HepG2 (cell line): ENCODE data around the gene HOMEZ. TPM values are rescaled to one million over a fixed set of nuclear protein-coding genes. Genes with fewer than 3 reads are reported as not detected.

Experiments used
- ARHGAP35 ChIP-seq: sonication (generic); formaldehyde crosslinking; IDR thresholded peaks from 2 replicates; pipeline ENCODE4 v1.9.0; 2022; ENCODE audit warnings: mild to moderate bottlenecking, inconsistent platforms, moderate library complexity, missing genetic modification reagents, borderline replicate concordance
- EEA1 ChIP-seq: sonication (generic); formaldehyde crosslinking; IDR thresholded peaks from 2 replicates; pipeline ENCODE4 v1.5.1; 2020; ENCODE audit warnings: mild to moderate bottlenecking, missing genetic modification reagents, borderline replicate concordance
- ELF3 ChIP-seq: IDR thresholded peaks from 2 replicates; pipeline ENCODE4 v1.6.1; 2016; ENCODE audit warnings: missing genetic modification reagents, missing compliant biosample characterization
- GFI1 ChIP-seq: sonication (generic); formaldehyde crosslinking; IDR thresholded peaks from 2 replicates; pipeline ENCODE4 v1.5.0; 2020; ENCODE audit warnings: missing genetic modification reagents, mild to moderate bottlenecking, borderline replicate concordance
- MAFF ChIP-seq: IDR thresholded peaks from 2 replicates; pipeline ENCODE4 v1.6.1; 2011; ENCODE audit warnings: low read depth, low read length, improper control_type of control experiment
- MEF2D ChIP-seq: sonication (generic); formaldehyde crosslinking; IDR thresholded peaks from 2 replicates; pipeline ENCODE4 v1.5.1; 2020; ENCODE audit warnings: mild to moderate bottlenecking, missing genetic modification reagents
- MXD4 ChIP-seq: IDR thresholded peaks from 2 replicates; pipeline ENCODE4 v1.6.1; 2016; ENCODE audit warnings: mild to moderate bottlenecking, missing biosample characterization, missing genetic modification reagents
- NFATC3 ChIP-seq: sonication (generic); formaldehyde crosslinking; IDR thresholded peaks from 2 replicates; pipeline ENCODE4 v1.5.1; 2020; ENCODE audit warnings: mild to moderate bottlenecking, missing genetic modification reagents
- POGZ ChIP-seq: sonication (generic); formaldehyde crosslinking; IDR thresholded peaks from 2 replicates; pipeline ENCODE4 v1.4.0; 2020; ENCODE audit warnings: mild to moderate bottlenecking, missing genetic modification reagents
- RAD21 ChIP-seq: fragments of 450-650 bp; formaldehyde crosslinking; IDR thresholded peaks from 2 replicates; pipeline ENCODE4 v1.5.0; 2020; ENCODE audit warnings: mild to moderate bottlenecking
- RELA ChIP-seq: sonication (generic); formaldehyde crosslinking; IDR thresholded peaks from 2 replicates; pipeline ENCODE4 v1.4.0; 2020; ENCODE audit warnings: missing genetic modification reagents
- SALL1 ChIP-seq: sonication (generic); formaldehyde crosslinking; IDR thresholded peaks from 2 replicates; pipeline ENCODE4 v1.8.0; 2022; ENCODE audit warnings: mild to moderate bottlenecking, missing genetic modification reagents
- SMAD3 ChIP-seq: sonication (generic); formaldehyde crosslinking; IDR thresholded peaks from 2 replicates; pipeline ENCODE4 v1.4.0; 2020; ENCODE audit warnings: missing genetic modification reagents
- SRY ChIP-seq: sonication (generic); formaldehyde crosslinking; IDR thresholded peaks from 2 replicates; pipeline ENCODE4 v1.8.0; 2022; ENCODE audit warnings: mild to moderate bottlenecking, missing genetic modification reagents
- TAF15 ChIP-seq: fragments of 200-400 bp; formaldehyde crosslinking; IDR thresholded peaks from one replicate; pipeline ENCODE4 v1.6.1; 2018; ENCODE audit warnings: mild to moderate bottlenecking, low read depth, low read length; ENCODE audit not compliant: poor library complexity, severe bottlenecking
- TCF12 ChIP-seq, 2 experiments: fragments of 450-650 bp in 1 of 2; sonication (generic) in 1 of 2; formaldehyde crosslinking in 1 of 2; IDR thresholded peaks; 2 replicates each; pipeline versions ENCODE4 v1.6.1 to v1.8.0; 2017 to 2022; ENCODE audit warnings: antibody characterized with exemption in 1 of 2, mild to moderate bottlenecking in 1 of 2, missing genetic modification reagents in 1 of 2, moderate library complexity in 1 of 2
- ZFY ChIP-seq: sonication (generic); formaldehyde crosslinking; IDR thresholded peaks from 2 replicates; pipeline ENCODE4 v1.4.0; 2020; ENCODE audit warnings: missing genetic modification reagents
- ZIK1 ChIP-seq: sonication (generic); formaldehyde crosslinking; IDR thresholded peaks from 2 replicates; pipeline ENCODE4 v1.5.0; 2020; ENCODE audit warnings: mild to moderate bottlenecking, low read depth, missing genetic modification reagents, borderline replicate concordance
- ZMYM4 ChIP-seq: sonication (generic); formaldehyde crosslinking; IDR thresholded peaks from 2 replicates; pipeline ENCODE4 v1.8.1; 2023; ENCODE audit warnings: mild to moderate bottlenecking, missing genetic modification reagents
- ZNF263 ChIP-seq: sonication (generic); formaldehyde crosslinking; IDR thresholded peaks from 2 replicates; pipeline ENCODE4 v1.4.0; 2020; ENCODE audit warnings: missing genetic modification reagents
- ZNF30 ChIP-seq: sonication (generic); formaldehyde crosslinking; IDR thresholded peaks from 2 replicates; pipeline ENCODE4 v1.5.0; 2020; ENCODE audit warnings: mild to moderate bottlenecking, missing genetic modification reagents
- ZNF350 ChIP-seq: sonication (generic); formaldehyde crosslinking; IDR thresholded peaks from 2 replicates; pipeline ENCODE4 v1.4.0; 2020; ENCODE audit warnings: mild to moderate bottlenecking, low read depth, missing genetic modification reagents, borderline replicate concordance
- ZNF543 ChIP-seq: sonication (generic); formaldehyde crosslinking; IDR thresholded peaks from 2 replicates; pipeline ENCODE4 v1.4.0; 2020; ENCODE audit warnings: mild to moderate bottlenecking, missing genetic modification reagents
- ZNF577 ChIP-seq: sonication (generic); formaldehyde crosslinking; IDR thresholded peaks from 2 replicates; pipeline ENCODE4 v1.4.0; 2020; ENCODE audit warnings: mild to moderate bottlenecking, low read depth, missing genetic modification reagents, borderline replicate concordance
- ZNF619 ChIP-seq: sonication (generic); formaldehyde crosslinking; IDR thresholded peaks from 2 replicates; pipeline ENCODE4 v1.4.0; 2020; ENCODE audit warnings: mild to moderate bottlenecking, missing genetic modification reagents
- polyA plus RNA-seq, 8 experiments: library from polyadenylated mRNA; depleted of rRNA in 3 of 8; stranded (reverse) in 7 of 8; unstranded in 1 of 8; fragments of >200 nt; fragmentation: Illumina TruSeq in 4 of 8; extraction: Trizol in 4 of 8; gene quantifications; 2 replicates each; pipeline versions ENCODE4 v1.2.1 to v1.2.3, GENCODE V29; 2011 to 2016; ENCODE audit warnings: low read depth in 4 of 8, missing spikeins in 1 of 8, mixed read lengths in 1 of 8; ENCODE audit not compliant: insufficient read depth in 1 of 8
- total RNA-seq, 5 experiments: library from RNA; depleted of rRNA; stranded (reverse); fragments of >200 nt; fragmentation: Illumina TruSeq; extraction: Trizol; gene quantifications; 2 replicates each; pipeline ENCODE4 v1.2.3, GENCODE V29; 2016; ENCODE audit warnings: low read depth in 1 of 5
- TF ChIP-seq, protein P1 (sequence below): sonication (generic); formaldehyde crosslinking; conservative IDR thresholded peaks from 2 replicates; pipeline ENCODE4 v1.8.1; 2023; ENCODE audit warnings: missing genetic modification reagents
- TF ChIP-seq, protein P2 (sequence below): sonication (generic); formaldehyde crosslinking; IDR thresholded peaks from 2 replicates; pipeline ENCODE4 v1.8.0; 2022; ENCODE audit warnings: mild to moderate bottlenecking, missing genetic modification reagents, moderate library complexity
- TF ChIP-seq, protein P3 (sequence below): sonication (generic); formaldehyde crosslinking; IDR thresholded peaks from 2 replicates; pipeline ENCODE4 v1.8.0; 2022; ENCODE audit warnings: missing genetic modification reagents, low read depth, mild to moderate bottlenecking, borderline replicate concordance

The HOMEZ gene
- total and polyA plus RNA-seq, 2 of the 13 experiments (the other 11 are each of a cell fraction or from before 2014, with no cell fraction given), result 14.5 to 31.8 TPM

DNA sequence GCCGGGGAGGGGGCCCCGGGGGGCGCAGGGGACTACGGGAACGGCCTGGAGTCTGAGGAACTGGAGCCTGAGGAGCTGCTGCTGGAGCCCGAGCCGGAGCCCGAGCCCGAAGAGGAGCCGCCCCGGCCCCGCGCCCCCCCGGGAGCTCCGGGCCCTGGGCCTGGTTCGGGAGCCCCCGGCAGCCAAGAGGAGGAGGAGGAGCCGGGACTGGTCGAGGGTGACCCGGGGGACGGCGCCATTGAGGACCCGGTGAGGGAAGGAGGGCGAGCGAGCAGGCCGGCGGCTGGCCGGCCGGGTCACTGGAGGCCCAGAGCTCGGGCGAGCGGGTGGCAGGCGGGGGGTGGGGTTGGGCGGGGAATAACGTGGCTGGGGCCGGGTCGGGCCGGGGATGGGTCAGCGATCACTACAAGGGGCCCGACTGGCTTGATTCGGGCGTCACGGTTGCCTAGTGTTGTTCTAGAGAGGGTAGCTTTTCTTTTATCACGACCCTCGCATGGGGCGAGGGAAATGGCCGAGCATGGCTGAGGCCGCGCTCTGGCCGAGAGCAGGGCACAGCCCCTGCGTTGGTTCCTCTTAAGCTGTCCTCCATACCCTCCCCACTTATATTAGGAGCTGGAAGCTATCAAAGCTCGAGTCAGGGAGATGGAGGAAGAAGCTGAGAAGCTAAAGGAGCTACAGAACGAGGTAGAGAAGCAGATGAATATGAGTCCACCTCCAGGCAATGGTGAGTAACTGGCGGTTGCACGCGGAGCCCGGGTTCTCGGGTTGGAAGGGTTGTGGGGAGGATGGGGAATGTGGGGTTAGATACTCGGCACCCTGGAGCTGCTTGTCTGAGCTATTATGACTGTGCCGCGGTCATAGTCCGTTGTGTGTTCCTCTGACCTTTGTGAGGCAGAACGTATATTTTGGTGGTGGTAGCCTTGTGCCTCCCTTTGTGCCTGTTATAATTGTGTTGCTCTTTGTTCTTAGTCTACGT is 35.9 kb upstream of the HOMEZ start (continued):
- peak; percentile 94 for TF ChIP-seq ZNF619 (CRISPR knock-in tag)
- no peak; the same call in 1 of the 2 replicates for TF ChIP-seq ZNF577 (CRISPR knock-in tag)
- TF ChIP-seq TCF12 (IDR thresholded peaks at IDR 0.05), result no peak
- TF ChIP-seq TCF12 (CRISPR knock-in tag; IDR thresholded peaks at IDR 0.05), result no peak
- TF ChIP-seq, protein P1, sequence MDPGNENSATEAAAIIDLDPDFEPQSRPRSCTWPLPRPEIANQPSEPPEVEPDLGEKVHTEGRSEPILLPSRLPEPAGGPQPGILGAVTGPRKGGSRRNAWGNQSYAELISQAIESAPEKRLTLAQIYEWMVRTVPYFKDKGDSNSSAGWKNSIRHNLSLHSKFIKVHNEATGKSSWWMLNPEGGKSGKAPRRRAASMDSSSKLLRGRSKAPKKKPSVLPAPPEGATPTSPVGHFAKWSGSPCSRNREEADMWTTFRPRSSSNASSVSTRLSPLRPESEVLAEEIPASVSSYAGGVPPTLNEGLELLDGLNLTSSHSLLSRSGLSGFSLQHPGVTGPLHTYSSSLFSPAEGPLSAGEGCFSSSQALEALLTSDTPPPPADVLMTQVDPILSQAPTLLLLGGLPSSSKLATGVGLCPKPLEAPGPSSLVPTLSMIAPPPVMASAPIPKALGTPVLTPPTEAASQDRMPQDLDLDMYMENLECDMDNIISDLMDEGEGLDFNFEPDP (CRISPR knock-in tag), result no peak
- TF ChIP-seq SMAD3 (CRISPR knock-in tag), result 0 out of 2 replicates have a peak, but pooled peaks have one; percentile 56
- TF ChIP-seq ZNF543 (CRISPR knock-in tag), result peak; percentile 77
- no peak for TF ChIP-seq MAFF
- TF ChIP-seq ZNF30 (CRISPR knock-in tag), result 0 out of 2 replicates have a peak, but pooled peaks have one; percentile 71
- peak; percentile 63 for TF ChIP-seq SALL1 (CRISPR knock-in tag)
- peak; percentile 22; the same call in 1 of the 2 replicates for TF ChIP-seq ELF3
- TF ChIP-seq RELA, result 0 out of 2 replicates have a peak, but pooled peaks have one; percentile 31
- TF ChIP-seq, protein P2, sequence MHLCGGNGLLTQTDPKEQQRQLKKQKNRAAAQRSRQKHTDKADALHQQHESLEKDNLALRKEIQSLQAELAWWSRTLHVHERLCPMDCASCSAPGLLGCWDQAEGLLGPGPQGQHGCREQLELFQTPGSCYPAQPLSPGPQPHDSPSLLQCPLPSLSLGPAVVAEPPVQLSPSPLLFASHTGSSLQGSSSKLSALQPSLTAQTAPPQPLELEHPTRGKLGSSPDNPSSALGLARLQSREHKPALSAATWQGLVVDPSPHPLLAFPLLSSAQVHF (CRISPR knock-in tag), result peak; percentile 25; the same call in 1 of the 2 replicates
- TF ChIP-seq ZFY, result peak; percentile 88
- peak; percentile 47 for TF ChIP-seq ZMYM4 (CRISPR knock-in tag)
- peak; percentile 89 for TF ChIP-seq TAF15
- peak; percentile 9; the same call in 1 of the 2 replicates for TF ChIP-seq RAD21 (CRISPR knock-in tag)
- TF ChIP-seq MEF2D (CRISPR knock-in tag), result peak; percentile 90; the same call in 1 of the 2 replicates
- no peak; the same call in 1 of the 2 replicates for TF ChIP-seq ZIK1 (CRISPR knock-in tag)
- TF ChIP-seq ZNF263, result peak; percentile 90
- TF ChIP-seq POGZ, result no peak
- TF ChIP-seq, protein P3, sequence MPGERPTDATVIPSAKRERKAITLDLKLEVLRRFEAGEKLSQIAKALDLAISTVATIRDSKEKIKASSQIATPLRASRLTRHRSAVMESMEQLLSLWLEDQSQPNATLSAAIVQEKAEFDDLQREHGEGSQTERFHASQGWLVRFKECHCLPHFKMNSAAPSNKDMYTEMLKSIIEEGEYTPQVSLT (CRISPR knock-in tag), result no peak
- peak; percentile 93 for TF ChIP-seq SRY (CRISPR knock-in tag)
- TF ChIP-seq GFI1, result peak; percentile 36; the same call in 1 of the 2 replicates
- peak; percentile 68; the same call in 1 of the 2 replicates for TF ChIP-seq MXD4 (CRISPR knock-in tag)
- TF ChIP-seq NFATC3 (CRISPR knock-in tag), result peak; percentile 63; the same call in 1 of the 2 replicates
- TF ChIP-seq ZNF350, result peak; percentile 66; the same call in 1 of the 2 replicates
- no peak; the same call in 1 of the 2 replicates for TF ChIP-seq ARHGAP35 (CRISPR knock-in tag)
- TF ChIP-seq EEA1 (CRISPR knock-in tag), result peak; percentile 20; the same call in 1 of the 2 replicates
